Fibroblast of lung (primary cell): Measurements from ENCODE around the gene TLX1. TPM values are rescaled to one million over a fixed set of nuclear protein-coding genes. Genes with fewer than 3 reads are reported as not detected.
A peak's percentile ranks its signal among the peaks of the same experiment; 100 is the strongest.

Experiments
- DNase-seq, 2 donors: peaks; one replicate each; pipeline versions ENCODE4 v3.0.0 to v3.0.0-alpha.2; 2010; ENCODE audit warnings: low read depth in 2 of 2
- H2AFZ ChIP-seq: 2 replicates; pipeline ENCODE4 v1.5.1; 2012; ENCODE audit warnings: low read length, control low read depth, inconsistent platforms
- H3K27ac ChIP-seq: 2 replicates; pipeline ENCODE4 v1.5.1; 2011; ENCODE audit warnings: low read length, control low read depth; ENCODE audit not compliant: insufficient read depth
- H3K27me3 ChIP-seq: 2 replicates; pipeline ENCODE4 v1.5.1; 2011; ENCODE audit warnings: mild to moderate bottlenecking, low read length; ENCODE audit not compliant: control insufficient read depth, insufficient read depth
- H3K36me3 ChIP-seq: 2 replicates; pipeline ENCODE4 v1.5.1; 2011; ENCODE audit warnings: low read length; ENCODE audit not compliant: control insufficient read depth, insufficient read depth
- H3K4me1 ChIP-seq: 2 replicates; pipeline ENCODE4 v1.5.1; 2011; ENCODE audit warnings: low read length; ENCODE audit not compliant: control insufficient read depth, insufficient read depth; ENCODE audit errors: extremely low read depth
- H3K4me2 ChIP-seq: 2 replicates; pipeline ENCODE4 v1.5.1; 2011; ENCODE audit warnings: low read length, control low read depth; ENCODE audit not compliant: insufficient read depth; ENCODE audit errors: extremely low read depth
- H3K4me3 ChIP-seq, 4 experiments: fragments of 200-600 bp in 1 of 4; sonication (generic) in 1 of 4; replicated peaks in 1 of 4; 2 replicates each; pipeline ENCODE4 v1.5.1; 2011 to 2016; ENCODE audit warnings: low read length in 4 of 4, low read depth in 3 of 4, mild to moderate bottlenecking in 3 of 4, control low read depth in 2 of 4, inconsistent platforms in 1 of 4, mixed read lengths in 1 of 4; ENCODE audit not compliant: insufficient read depth in 1 of 4; ENCODE audit errors: control extremely low read depth in 1 of 4
- H3K79me2 ChIP-seq: 2 replicates; pipeline ENCODE4 v1.5.1; 2012; ENCODE audit warnings: mild to moderate bottlenecking, low read length, inconsistent platforms; ENCODE audit not compliant: control insufficient read depth, insufficient read depth
- H3K9ac ChIP-seq: 2 replicates; pipeline ENCODE4 v1.5.1; 2011; ENCODE audit warnings: mild to moderate bottlenecking, low read length, control low read depth; ENCODE audit not compliant: insufficient read depth
- H3K9me3 ChIP-seq: 2 replicates; pipeline ENCODE4 v1.5.1; 2012; ENCODE audit warnings: low read depth, low read length; ENCODE audit not compliant: control insufficient read depth, insufficient read depth
- H4K20me1 ChIP-seq: 2 replicates; pipeline ENCODE4 v1.5.1; 2011; ENCODE audit warnings: low read length; ENCODE audit not compliant: control insufficient read depth, insufficient read depth; ENCODE audit errors: extremely low read depth
- EZH2 ChIP-seq: IDR thresholded peaks from 2 replicates; pipeline ENCODE4 v1.5.1; 2012; ENCODE audit warnings: low read length, control low read depth, mild to moderate bottlenecking; ENCODE audit errors: missing control alignments
- polyA plus RNA-seq, 2 donors: library from polyadenylated mRNA; depleted of rRNA in 1 of 2; stranded (reverse) in 1 of 2; unstranded in 1 of 2; fragments of >200 nt; gene quantifications; 2 replicates each; pipeline ENCODE4 v1.2.1, GENCODE V29; 2011 to 2012; ENCODE audit warnings: missing spikeins in 1 of 2
- total RNA-seq: library from RNA; depleted of rRNA; stranded (reverse); fragments of >200 nt; gene quantifications from 2 replicates; pipeline ENCODE4 v1.2.1, GENCODE V29; 2014
- TF ChIP-seq, protein P1 (sequence below), 2 donors: IDR thresholded peaks in 1 of 2; conservative IDR thresholded peaks in 1 of 2; 1 replicate in 1 of 2; 2 replicates in 1 of 2; pipeline ENCODE4 v1.5.1; 2011 to 2012; ENCODE audit warnings: low read length in 2 of 2, control low read depth in 1 of 2, inconsistent platforms in 1 of 2, low read depth in 1 of 2, mild to moderate bottlenecking in 1 of 2

TLX1 gene
- total and polyA plus RNA-seq, 2 donors (not counting 1 experiment from before 2014, with no cell fraction given) = not detected

DNA sequence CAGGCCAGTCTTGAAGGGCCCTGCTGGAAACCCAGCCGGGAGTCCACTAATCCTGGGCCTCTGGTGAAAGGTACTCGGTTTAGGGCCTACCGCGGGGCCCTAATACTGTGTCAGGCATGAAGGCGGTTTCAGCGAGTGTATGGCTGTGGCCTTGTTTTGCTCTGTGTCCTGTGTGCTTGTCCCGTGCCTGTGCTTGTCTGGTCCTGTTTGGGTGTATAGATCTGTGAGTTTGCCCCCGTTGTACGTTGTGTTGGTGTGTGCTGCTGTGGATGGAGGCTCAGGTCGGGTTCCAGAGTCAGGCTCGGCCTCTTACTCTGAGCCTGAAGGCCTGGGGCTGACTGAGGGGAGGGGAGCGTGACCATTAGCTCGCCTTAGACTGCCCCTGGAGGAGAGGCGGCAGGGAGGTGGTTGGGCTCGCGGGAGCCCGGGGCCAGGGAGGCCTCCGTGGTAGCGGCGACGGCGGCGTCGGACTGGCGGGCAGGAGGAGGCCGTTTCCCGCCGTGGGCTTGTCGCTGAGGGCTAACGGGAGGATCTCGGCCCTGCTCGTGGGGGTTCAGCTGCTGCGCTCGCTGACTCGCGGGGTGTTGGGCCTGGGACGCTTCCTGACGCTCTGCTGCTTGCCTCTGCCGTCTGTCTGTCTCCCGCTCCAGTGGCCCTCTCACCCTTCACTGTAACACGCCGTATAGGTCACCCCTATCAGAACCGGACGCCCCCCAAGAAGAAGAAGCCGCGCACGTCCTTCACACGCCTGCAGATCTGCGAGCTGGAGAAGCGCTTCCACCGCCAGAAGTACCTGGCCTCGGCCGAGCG lies 2.6 kb downstream of the TLX1 start:
- no peaks in the 10 kb centered on the region for H3K79me2 ChIP-seq
- no peak overlapping the region for H2AFZ ChIP-seq
- H3K27ac ChIP-seq = no peak overlapping the region
- no peak overlapping the region for H3K4me3 ChIP-seq
- no peaks in the 10 kb centered on the region for H4K20me1 ChIP-seq
- no peak overlapping the region for H3K9ac ChIP-seq
- no peaks in the 10 kb centered on the region for H3K9me3 ChIP-seq
- DNase-seq = no peak
- H3K27me3 ChIP-seq = peaks cover 91% of the 10 kb centered on the region
- H3K4me1 ChIP-seq = no peaks in the 10 kb centered on the region
- H3K4me2 ChIP-seq = no peak overlapping the region
- H3K36me3 ChIP-seq = no peaks in the 10 kb centered on the region
- TF ChIP-seq EZH2 = peak; percentile 39
- TF ChIP-seq, protein P1, sequence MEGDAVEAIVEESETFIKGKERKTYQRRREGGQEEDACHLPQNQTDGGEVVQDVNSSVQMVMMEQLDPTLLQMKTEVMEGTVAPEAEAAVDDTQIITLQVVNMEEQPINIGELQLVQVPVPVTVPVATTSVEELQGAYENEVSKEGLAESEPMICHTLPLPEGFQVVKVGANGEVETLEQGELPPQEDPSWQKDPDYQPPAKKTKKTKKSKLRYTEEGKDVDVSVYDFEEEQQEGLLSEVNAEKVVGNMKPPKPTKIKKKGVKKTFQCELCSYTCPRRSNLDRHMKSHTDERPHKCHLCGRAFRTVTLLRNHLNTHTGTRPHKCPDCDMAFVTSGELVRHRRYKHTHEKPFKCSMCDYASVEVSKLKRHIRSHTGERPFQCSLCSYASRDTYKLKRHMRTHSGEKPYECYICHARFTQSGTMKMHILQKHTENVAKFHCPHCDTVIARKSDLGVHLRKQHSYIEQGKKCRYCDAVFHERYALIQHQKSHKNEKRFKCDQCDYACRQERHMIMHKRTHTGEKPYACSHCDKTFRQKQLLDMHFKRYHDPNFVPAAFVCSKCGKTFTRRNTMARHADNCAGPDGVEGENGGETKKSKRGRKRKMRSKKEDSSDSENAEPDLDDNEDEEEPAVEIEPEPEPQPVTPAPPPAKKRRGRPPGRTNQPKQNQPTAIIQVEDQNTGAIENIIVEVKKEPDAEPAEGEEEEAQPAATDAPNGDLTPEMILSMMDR (conservative IDR thresholded peaks at IDR 0.05 in 1 of 2, IDR thresholded peaks at IDR 0.05 in 1 of 2; ENCODE audit: low read depth in 1 of 2, low read length in 2 of 2) = no peak

DNA sequence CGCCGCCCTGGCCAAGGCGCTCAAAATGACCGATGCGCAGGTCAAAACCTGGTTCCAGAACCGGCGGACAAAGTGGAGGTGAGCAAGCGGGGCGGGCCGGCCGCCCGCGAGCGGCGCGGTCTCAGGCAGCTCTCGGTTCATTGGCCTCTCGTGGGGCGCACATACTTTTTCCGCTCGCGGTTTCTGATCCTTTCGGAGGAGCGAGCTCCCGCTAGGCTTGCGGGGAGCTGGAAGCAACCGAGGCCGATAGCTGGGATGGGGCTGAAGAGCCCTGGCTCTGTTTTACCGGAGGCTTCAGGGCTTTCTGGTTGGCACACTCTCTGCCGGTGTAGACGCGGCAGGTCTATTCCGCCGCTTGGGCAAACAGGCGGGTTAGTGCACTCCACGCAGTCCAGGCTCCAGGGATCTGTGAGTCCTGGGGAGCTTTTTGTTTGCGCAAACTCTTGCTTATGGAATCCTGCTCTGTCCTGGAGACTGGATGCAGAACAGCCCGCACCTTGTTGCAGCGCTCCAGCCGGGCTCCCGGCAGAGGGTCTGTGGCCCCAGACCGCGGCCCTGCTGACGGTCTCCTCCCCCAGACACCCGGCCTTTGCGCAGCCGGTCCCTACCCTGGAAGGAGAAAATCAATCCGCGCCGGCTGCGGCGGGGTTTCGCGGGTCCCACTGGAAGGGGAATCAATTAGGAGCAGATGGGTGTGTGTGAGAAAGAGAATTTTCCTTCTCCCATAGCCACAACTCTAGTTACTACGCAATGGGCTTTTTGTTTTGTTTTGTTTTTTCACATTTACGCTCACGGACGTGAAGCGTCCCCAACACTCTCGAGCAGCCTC lies 3.4 kb downstream of the TLX1 start:
- no peak overlapping the region for H2AFZ ChIP-seq
- no peak overlapping the region for H3K4me3 ChIP-seq
- no peaks in the 10 kb centered on the region for H3K9me3 ChIP-seq
- H3K4me2 ChIP-seq = no peak overlapping the region
- TF ChIP-seq, protein P1 (conservative IDR thresholded peaks at IDR 0.05 in 1 of 2, IDR thresholded peaks at IDR 0.05 in 1 of 2; ENCODE audit: low read depth in 1 of 2, low read length in 2 of 2) = no peak
- peak; percentile 87 for TF ChIP-seq EZH2
- peaks cover 96% of the 10 kb centered on the region for H3K27me3 ChIP-seq
- H4K20me1 ChIP-seq = no peaks in the 10 kb centered on the region
- no peak for DNase-seq
- H3K36me3 ChIP-seq = no peaks in the 10 kb centered on the region
- H3K79me2 ChIP-seq = no peaks in the 10 kb centered on the region
- no peaks in the 10 kb centered on the region for H3K4me1 ChIP-seq
- H3K27ac ChIP-seq = no peak overlapping the region
- no peak overlapping the region for H3K9ac ChIP-seq
